ENCODE results near the gene UBR7.
A peak's percentile ranks its signal among the peaks of the same experiment; 100 is the strongest.
"Not testable (repeated sequence)": the region's sequence is repeated elsewhere in the genome, so short reads cannot be mapped to it uniquely, and the experiment has no call there.

Gene UBR7

DNA sequence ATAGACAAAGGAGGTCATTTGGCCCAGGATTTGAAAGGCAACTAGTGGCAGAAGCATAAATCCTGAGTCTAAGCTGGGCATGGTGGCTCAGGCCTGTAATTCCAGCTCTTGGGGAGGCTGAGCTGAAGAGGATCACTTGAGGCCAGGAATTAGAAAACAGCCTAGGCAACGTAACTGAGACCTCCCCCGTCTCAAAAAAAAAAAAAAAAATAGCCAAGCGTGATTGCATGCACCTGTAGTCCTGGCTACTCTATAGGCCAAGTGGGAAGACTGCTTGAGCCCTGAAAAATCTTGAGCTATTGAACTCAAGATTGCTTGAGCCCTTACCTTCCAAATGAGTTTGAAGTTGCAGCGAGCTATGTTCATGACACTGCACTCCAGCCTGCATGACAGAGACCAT lies 8.0 kb upstream of the UBR7 start:
- DNase-seq, result no peak

DNA sequence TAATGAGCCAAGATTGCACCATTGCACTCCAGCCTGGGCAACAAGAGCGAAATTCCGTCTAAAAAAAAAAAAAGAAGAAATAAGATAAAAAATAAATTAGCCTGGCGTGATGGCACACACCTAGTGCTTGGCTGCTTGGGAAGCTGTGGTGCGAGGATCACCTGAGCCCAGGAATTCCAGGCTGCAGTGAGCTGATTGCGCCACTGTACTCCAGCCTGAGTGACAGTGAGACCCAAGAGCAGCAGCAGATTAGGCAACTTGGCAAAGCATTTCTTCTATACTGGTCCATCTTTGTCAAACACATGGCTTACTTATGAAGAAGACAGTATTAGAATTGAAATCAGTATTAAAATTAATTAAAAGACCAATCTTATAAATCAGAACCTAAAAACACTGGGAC lies 6.5 kb upstream of the UBR7 start:
- DNase-seq, result no peak

DNA sequence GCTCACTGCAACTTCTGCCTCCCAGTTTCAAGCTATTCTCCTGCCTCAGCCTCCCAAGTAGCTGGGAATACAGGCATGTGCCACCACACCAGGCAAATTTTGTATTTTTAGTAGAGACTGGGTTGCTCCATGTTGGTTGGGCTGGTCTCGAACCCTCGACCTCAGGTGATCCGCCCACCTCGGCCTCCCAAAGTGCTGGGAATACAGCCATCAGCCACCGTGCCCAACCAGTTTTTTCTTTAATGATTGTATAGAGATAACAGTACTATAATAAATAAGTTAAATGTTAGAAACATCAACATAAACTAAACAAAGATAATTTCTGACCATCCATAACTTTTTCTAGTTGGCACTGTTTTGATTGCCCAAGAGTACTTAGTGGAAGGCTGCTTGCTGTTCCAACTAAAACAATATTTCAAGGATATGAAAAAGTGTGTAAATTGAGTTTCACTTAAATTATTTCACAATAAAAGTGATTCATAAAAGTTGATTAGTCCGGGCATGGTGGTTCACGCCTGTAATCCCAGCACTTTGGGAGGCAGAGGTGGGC lies 5.8 kb upstream of the UBR7 start:
- DNase-seq, result no peak

DNA sequence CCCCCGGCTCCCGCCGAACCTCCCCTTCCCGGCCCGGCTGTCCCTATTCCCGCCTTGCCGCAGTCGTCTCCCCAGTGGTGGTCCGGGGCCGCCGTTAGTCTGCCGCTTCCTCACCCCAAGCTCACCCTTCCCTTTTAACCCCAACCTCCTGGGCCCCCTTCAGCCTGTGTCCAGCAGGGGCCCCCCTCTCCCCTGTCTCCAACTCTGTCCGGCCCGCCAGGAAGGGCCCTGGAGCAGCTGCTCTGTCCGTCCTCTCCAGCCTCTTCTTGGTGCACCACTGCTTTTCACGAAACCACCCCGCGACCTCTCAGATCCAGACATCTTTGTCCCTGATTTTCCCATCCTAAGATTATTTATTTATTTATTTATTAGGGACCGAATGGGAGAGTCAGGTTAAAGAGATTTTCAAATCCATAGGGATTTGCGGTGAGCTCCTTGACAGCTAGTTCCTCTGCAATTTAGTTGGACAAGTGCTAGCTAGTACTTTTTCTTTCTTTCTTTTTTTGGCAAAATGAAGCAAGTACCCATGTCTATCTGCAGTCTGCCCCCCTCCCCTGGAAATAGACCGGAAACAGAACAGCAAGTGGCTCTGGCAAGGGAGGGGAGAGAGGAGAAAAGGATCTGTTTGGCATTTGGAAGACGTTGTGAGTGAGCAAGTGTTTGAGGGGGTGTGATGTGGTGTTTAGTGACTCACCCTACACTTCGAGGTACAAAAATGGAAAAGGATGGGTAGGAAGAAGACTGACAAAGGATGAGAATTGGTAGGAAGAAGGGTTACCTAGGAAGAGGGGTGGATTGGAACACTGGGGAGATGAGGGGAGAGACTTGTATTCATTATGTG lies 632 bp downstream of the UBR7 start:
- peak; percentile 19 to 54 for DNase-seq

DNA sequence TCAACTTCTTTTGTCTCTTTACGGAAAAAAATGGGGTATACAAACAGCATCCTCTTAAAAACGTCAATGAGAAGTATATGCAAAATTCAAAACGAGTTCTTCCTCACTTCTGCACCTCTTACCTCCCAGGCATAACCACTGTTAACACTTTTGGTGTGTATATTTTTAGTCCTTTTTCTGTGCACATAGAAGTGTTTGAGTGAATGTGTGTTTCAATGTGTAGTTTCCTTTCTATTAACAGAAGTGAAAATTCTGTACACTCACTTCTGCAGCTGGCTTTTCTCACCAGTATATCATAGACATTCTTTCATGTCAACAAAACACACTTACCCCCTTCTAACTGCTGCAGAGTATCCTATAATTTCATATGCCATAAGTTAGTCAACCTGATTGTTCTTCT lies 5.4 kb downstream of the UBR7 start:
- no peak for DNase-seq

DNA sequence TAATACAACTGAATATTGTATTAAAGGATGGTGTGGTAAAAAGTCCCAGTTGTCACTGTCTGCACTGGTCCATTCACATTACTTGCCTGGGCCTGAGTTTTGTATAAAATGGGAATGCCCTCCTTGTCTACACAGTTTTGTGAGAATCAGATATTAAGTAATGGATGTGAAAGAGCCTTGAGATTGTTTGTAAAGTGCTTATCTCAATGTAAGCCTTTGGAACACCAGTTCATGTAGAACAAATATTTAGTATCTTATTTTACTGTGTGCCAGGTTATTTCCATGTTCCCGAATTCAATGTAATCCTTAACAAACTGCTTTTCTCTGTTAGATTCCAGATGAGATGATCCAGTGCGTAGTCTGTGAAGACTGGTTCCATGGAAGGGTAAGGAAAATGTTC lies 7.5 kb downstream of the UBR7 start:
- no peak for DNase-seq

DNA sequence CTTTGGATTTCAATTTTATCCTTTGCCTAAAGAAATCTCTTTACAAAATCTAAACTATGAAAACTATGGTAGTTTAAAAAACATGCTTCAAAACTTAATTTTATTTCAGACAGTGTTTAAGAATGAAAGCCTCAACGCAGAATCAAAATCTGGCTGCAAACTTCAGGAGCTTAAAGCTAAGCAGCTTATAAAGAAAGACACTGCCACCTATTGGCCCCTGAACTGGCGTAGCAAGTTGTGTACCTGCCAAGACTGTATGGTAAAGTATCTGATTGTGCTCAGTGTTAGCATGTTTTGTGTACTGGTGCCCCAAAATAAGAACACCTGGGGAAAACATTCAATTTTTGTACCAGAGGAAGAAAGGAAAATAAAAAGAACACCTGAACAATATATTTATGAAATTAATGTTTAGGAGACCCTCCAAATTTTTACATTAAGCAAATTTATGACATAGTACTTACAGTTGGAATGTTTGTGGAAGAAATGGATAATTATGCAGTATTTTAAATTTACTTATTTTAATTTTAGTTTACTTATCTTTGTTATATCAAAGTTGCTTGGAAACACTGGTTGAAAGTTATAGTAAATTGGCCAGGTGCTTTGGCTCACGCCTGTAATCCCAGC lies 12.2 kb downstream of the UBR7 start:
- DNase-seq, result peak; percentile 46 to 58

DNA sequence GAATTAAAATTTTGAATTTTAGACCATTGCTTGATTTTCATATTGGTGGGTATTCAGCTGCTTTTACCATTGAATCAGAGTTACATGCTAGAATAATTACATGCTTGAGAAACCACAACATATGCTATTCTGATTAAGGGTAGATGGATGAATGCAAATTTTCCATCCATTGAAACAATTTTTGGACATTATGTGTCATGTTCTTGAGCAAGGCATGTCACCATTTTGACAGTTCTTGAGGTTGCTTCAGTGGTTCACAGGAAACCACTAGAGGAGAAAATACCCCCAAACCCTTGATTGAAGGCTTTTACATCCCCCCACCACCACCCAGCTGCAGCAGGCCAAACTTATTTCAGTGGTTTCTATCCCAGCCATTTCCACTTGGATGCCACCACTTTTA lies 13.5 kb downstream of the UBR7 start:
- no peak for DNase-seq

DNA sequence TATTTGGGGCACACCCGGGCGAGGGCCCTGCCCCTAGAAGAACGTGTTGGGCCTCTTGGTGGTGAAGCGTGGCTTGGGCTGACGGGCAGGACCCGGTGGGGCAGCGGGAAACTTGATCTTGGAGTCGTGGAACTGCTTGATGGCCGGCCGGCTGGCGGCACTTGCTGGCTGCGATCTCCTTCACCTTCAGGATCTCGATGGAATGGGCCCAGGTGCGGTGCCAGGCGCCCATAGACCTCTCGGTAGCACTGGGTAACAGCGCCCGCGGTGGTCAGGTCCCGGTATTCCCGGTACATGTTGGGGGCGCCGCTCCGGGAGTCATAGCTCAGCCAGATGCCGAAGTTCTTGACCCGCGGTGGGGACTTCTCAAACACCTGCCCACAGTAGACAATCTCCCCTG lies 16.5 kb downstream of the UBR7 start:
- DNase-seq, result no peak

DNA sequence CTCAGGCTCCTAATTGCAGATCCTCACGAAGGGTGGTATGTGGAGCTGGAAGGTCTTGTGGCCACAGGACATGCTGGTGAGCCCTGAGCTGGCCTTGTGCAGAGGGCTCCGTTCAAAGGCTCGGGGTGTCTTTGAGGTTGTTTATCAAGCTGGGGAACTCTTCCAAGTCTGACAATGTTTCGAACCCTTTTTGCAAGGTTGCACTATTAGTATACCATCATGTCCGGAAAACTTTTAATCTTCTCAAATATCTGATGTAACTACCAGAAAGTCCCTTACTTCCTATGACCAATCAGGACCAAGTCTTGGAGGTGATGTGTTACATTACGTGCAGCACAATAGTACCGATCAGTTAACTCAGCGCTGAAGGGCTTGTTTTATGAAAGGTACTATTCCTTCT lies 21.5 kb downstream of the UBR7 start:
- no peak for DNase-seq

DNA sequence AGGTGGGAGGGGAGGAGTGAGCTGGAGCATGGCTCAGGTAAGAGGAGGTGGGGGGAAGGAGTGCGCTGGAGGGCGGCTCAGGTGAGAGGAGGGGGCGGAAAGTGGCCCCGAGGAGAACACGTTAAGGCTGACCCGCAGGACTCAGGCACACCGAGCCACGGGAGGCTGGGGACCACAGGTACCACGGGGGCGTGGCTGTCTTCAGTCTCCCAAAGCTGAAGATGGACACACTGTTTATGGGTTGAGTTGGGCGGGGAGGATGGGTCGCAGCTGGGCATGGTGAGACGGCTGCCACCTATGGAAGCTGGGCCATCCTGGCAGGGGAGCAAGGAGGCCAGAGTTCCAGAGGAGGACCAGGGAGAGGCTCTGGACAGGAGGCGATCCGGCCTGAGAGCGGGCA lies 23.5 kb downstream of the UBR7 start:
- no peak for DNase-seq

DNA sequence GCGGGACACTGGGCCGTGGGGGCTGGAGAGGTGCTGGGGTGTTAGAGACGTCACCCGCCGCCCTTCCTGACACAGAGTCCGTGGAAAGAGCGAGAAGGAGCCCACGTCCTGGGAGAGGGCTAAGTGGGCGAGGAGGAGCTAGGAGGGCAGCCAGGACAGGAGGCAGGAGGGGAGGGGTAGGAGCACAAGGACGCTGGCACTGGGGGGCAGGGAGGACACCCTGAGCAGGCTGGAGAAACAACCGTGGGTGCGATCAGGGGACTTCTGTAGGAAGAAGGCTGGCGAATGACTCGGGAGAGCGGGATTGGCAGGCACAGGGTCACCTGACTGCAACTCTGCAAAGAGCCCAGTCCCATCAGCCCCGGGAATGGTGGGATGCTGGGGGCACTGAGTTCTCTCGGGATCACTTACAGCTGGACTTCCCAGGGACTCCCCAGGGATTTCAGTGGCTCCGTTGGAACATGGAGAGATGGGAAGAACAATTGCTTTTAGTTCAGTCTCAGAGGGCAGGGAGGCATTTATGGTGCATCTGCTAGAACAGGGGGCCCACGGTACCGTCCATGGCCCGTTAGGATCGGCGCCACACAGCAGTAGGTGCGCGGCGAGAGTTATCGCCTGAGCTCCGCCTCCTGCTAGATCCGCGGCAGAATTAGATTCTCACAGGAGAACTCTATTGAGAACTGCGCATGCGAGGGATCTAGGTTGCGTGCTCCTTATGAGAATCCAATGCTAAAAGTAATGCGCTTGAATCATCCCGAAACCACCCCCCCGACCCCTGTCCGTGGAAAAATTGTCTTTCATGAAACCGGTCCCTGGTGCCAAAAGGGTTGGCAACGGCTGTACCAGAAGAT lies 24.3 kb downstream of the UBR7 start:
- peak in 1 of 2 donors; percentile 24 for DNase-seq

DNA sequence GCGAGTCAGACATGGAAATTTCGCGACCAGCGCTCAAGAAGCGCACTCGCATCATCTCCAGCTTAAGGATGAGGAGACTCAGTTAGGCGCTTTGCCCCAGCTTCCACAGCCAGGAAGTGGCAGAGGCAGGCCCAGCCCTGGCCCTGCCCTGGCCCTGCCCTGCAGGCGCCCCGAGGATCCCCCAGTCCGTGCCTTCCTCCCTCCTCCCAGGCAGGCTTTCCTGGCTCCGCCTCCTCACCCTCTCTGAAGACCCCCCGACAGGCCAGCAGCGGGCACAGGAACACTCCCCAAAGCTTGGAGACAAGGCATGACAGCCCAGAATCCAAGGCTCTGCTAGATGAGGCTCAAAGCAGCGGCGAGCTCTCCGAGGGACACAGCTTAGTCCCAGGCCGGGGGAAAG lies 25.1 kb downstream of the UBR7 start:
- DNase-seq, result no peak

DNA sequence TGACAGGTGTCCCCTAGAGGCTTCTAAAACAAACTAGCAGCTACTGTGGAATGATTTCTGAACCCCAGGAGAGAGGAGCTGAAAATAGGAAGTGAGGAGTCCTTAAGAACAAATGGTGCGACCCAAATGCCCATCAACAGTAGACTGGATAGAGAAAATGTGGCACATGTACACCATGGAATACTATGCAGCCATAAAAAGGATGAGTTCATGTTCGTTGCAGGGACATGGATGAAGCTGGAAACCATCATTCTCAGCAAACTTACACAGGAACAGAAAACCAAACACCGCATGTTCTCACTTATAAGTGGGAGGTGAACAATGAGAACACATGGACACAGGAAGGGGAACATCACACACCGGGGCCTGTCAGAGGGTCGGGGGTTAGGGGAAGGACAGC lies 26.0 kb downstream of the UBR7 start:
- DNase-seq, result not testable (repeated sequence)

DNA sequence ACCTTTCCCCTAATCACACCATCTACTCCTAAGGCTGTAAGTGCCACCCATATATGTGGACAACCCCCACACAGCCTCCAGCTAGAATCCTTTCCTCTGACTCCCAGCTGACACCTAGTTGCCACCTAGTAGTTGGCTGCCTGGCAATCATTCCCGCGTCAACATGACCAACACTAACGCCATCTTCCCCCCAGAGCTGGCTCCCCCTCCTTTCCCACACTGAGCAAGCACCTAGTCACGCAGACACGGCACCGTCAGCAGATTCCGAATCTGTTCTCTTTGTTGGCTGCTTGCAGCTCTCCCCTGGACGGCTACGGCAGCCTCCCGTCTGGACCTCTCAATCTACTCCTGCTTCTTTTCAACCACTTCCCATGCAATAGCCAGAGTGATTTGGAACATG lies 27.7 kb downstream of the UBR7 start:
- DNase-seq, result no peak

DNA sequence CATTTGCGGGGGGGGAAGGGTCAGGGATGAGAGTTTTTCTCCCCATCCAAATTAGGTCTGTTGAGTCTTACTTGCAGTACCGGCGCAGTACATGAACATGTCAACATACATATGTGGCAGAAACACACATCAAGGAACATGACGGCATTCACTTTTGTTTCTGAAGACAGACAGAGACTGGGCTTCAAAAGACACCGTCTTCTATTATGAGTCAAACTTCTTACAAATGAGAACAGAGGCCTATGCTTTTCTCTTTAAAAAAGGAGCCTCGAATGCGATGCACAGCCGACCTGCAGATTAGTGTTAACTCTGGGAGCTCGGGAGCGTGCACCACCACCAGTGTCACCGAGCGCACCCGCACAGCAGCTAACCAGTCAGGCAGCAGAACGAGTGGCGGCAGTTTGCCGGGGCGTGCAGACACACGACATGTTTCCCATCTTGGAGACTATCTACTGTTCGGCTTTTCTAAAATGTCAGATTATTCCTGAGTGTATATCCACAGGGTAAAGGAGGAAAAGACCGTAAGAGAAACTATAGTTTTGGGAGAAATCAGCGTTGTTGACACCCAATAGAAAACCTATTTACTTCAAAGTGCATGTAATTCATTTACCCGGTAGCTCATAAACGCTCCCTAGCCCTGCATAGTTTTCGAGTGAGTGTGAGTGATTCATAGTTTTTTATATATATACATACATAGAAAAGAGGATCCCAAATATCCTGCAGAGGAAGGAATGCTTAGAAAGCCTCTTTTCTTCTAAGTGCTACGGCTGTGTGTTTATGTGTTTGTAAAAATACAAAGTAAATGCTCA lies 33.0 kb downstream of the UBR7 start:
- no peak for DNase-seq

DNA sequence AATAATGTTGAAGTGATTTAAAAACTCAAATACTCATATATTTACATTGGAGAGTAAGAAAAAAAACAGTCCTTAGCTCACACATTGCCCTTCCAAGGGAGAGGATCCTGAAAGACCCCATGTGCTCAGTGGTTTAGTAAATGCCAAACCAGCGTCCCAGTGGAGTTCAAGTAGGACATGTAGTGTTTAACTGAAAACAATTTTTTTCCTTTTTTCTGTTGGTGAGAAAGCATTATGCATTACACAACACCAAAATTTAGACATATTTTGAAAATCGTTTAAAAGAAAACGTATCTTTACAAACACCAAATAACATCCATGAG lies 33.6 kb downstream of the UBR7 start:
- no peak for DNase-seq

DNA sequence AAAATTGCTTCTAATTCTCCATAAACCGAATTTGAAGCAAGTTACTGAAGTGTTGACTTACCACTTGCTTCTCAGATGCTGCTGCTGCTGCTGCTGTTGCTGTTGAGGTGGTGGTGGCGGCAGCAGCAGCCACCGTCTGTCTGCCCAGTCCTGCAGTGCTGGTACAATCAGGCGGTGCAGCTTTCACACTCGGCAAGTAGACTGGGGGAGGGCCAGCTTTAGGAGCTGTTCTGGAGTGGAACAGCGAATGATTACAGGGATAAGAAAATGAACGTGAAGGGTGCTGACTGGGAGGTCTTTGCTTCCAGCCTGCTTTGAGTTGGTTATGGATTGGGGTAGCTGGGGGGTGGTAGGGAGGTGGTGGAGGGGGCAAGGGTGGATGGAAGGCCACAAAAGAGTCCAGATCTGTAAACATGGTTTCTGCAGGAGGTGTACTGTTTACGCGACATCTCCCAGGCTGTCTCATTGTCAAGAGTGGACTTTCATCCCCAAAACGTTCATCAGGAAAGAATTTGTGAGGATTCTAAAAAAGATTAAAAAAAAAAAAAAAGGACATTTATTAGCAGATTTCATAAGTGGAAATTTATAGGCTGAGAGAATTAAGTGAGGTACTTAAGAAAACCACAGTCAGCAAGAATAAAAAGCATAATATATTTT lies 38.8 kb downstream of the UBR7 start:
- DNase-seq, result no peak

DNA sequence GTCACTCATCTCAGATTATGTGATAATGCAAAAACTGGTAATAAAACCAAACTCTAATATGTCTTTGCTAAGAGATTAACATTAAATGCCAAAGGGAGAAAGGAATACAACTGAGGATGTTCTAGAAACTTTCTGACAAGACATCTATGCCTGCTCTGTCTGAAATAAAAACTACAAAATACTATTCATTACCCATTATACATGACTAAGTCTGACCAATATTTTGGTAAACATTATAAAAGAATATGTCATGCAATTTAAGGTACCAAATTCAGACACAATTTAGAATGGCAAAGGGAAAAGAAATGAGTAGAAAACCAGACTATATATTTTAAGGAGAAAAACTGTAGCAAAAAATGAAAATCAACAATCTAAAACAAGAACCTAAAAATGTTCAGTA lies 39.5 kb downstream of the UBR7 start:
- no peak for DNase-seq

DNA sequence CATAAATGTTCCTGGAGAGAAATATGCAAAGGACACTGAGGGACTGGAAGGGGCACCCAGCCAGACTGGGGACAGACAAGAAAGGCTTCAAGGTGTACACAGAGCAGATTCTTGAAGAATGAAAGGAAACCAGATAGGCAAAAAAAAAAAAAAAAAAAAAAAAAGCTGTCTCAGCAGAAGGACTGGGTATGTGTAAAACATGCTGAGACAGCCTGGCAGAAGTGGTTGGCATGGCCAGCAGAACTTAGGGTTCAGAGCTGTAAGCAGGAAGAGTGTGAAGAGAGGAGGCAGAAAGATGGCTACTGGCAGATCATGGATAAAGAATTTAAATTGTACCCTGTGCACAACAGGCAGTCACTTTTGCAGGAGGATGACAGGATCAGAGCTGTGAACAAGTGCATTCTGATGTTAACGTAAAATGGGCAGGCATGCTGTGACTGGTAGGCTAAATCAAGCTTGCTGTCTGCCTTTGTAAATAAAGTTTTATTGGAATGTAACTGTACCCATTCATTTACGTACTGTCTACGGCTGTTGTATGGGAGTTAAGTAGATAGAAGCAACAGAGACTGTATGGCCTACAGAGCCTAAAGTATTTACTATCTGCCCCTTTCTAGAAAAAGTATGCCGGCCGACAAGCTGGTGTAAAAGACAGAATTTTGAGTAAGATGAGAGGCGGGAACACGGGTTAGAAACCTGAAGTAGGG lies 42.2 kb downstream of the UBR7 start:
- no peak for DNase-seq

DNA sequence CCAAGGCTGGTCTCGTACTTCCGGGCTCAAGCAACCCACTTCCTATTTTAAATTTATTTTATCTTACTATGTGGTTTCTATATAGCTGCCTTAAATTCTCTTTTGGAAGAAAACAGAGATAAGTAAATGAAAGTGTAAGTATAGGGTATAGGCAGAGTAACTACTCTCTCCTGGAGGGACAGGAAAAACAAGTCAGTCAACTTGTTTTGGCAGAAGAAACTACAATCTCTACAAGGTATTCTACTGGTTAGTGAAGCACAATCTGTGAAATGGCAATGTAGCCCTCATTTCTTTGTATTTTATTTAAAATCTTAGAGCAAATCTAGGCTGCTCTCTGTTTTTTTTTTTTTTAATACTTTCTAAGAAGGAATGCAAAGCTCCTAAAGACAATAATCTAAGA lies 55.4 kb downstream of the UBR7 start:
- DNase-seq, result no peak

DNA sequence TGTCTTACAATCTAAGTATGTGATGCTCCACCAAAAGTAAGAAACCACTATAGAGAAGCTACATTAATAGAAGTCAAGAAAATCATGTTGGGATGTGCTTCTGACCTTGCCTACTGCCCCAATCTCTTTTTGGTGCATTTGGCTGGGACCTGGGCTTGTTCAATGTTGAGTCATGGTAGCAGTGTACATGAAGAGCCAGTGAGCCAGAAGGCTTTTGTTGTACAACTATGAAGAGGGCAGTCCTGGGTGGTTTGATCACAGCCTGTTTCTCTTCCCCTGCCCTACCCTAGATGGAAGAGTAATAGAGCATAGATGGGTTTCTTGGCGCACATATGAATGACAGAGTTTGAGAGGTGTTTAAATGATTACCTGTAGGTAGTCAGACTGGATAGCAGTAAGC lies 56.4 kb downstream of the UBR7 start:
- DNase-seq, result no peak

Data from inflammatory macrophage treated with lipopolysaccharide for 1 hour (primary cell).